GM11168 (cell line): ENCODE measurements around the gene LYST.
"Not testable (repeated sequence)": the region's sequence is repeated elsewhere in the genome, so short reads cannot be mapped to it uniquely, and the experiment has no call there.

ENCODE experiments used
- in situ Hi-C: fragments of 300-500 bp; cut with MboI; formaldehyde crosslinking; loops from one replicate; pipeline ENCODE4 v1.12.0; 2022; ENCODE audit warnings: low sequenced_read_pairs; ENCODE audit not compliant: unreplicated experiment

LYST gene

GRCh38 chr1:235644693-235645305 is 221.9 kb downstream of the LYST start:
- in situ Hi-C loops, result no loop called here

DNA sequence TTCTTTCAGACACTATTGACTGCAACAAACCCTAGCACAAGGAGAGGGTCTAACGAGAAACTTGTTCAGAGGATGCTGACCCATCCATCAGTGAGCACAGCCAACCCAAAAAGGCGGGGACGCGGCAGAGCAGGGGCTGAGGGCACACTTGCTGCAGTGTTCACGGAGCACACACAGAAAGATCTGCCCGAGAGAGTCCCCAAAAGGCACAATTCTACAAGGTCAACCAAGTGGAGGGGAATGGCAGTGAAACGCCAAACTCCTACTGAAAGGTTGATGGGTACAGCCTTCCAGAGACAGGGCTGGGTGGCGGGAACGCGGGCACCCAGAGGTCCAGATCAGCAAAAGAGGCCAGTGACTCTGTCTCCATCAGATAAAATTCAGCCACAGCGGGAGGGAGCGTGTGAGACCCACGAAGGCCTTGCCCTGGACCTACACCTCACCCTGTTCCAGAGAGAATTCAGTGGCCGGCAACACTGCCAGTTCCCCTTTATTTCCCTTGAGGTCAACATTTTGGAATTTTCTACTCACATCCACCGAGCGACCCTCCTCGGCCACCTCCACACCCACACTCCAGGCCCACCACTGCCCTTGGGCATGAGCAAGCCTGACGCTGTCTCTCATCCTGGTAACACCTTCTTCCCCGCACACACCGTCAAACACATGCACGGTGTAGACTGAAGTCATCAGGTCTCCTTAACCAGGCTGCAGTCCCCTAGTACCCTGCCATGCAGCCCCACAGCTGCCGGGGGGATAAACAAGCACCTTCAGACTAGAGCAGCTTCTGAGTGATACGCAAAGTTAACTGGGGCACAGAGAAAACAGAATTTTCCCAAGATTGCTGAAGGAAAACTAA is 222.6 kb downstream of the LYST start:
- in situ Hi-C loops, result no loop called here

- in situ Hi-C loops, result no loop called here
Measured at GRCh38 chr1:235642943-235643371, 223.7 kb downstream of the LYST start.

DNA sequence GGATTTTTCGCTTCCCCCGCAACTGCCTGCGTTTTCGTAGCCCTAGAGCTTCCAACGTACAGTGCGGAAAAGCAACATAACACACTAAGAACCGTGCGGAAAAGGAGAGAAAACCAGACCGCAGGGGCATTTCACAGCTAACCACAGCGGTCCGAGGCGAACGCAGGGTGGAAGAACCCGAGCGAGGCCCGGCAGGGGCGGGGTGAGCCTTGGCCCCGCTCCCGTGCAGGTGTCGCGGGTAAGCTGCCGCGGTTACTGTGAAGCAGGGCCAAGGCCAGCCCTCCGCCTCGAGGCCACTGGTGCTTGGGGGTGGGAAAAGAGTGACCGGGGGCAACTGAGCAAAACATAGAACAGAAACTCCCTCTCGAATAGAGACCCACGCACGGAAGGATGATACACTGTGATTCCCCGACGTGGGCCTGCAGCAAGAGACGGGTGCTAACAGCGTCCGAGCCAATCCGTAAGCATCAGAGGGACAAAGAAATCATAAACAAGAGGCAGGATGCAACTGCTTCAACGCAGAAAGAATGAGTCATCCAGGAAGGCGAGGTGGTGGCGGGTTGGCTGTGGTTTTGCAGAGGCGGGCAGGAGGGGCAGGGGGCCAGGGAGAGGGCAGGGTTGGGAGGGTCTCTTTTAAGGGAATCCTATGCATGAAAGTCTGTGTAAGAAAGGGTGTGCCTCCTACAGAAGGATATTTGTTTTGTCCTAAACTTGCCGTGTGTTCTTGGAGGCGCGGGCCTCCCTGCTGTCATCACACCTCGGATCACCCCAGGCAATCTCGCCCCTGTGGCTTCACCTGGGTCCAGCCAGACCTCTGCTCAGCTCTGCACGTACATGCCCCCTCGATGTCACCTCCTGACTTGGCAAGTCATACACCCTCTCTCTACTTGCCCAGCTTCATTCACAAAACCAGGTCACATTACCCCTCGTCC is 224.4 kb downstream of the LYST start:
- in situ Hi-C loops, result no loop called here

DNA sequence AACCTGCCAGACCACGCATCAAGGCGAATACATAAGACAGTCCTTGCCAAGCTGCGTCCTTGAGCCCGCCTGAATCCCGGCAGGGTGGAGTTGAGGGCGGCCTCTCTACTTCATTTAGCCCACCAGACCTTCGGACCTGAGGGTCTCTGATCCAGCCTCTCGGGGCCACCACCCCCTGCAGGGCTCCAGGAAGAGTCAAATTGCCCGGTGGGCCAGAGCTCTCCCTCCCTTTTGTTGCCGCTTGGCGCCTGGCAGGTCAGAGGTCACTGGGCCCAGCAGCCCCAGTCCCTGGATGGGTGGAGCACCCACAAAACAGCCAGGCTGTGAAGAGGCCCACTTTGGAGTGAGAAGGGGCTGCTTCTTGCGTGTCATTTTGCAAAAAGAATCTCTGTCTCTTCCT is 226.1 kb downstream of the LYST start:
- in situ Hi-C loops, result no loop called here

DNA sequence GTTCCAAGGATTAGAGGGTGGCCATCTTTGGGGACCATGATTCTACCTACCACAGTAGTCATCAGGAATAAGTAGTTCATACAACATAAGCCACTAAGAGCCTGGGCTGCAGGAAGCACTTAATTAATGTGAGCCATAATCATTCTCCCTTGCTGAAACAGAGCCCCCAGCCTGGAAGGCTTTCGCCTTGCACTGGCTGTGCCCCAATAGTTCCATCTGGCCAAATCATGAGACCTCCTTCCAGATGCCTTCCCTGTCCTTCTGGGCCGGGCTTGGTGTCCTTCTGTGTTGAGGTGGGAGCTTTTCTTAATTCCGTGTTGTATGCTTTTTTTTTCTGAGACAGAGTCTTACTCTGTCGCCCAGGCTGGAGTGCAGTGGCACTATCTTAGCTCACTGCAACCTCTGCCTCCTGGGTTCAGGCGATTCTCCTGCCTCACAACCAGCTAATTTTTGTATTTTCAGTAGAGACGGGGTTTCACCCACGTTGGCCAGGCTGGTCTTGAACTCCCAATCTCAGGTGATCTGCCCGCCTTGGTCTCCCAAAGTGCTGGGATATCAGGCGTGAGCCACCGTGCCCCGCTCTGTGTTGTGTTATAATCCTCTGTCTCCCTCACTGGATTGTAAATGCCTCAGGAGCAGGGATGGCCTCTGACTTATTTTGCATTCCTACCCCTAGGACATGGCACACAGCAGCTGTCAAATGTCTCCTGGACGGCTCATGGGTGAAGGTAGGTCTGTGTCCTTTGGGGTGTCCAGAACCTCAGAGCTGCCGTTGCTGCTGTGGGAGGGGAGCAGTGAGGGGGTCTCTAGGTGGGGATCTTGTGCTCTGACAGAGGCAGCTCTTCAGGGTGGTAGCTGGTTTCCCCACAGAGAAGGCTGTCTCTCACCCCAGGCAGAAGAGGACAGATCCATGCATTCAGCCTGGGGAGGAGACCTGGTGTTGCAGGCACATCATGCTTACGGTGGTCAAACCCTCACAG is 227.2 kb downstream of the LYST start:
- in situ Hi-C loops, result no loop called here

DNA sequence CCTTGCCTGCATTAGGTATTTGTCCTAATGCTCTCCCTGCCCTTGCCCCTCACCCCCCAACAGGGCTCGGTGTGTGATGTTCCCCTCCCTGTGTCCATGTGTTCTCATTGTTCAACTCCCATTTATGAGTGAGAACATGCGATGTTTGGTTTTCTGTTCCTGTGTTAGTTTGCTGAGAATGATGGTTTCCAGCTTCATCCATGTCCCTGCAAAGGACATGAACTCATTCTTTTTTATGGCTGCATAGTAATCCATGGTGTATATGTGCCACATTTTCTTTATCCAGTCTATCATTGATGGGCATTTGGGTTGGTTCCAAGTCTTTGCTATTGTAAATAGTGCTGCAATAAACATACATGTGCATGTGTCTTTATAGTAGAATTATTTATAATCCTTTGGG is 228.1 kb downstream of the LYST start:
- in situ Hi-C loops, result not testable (repeated sequence)

DNA sequence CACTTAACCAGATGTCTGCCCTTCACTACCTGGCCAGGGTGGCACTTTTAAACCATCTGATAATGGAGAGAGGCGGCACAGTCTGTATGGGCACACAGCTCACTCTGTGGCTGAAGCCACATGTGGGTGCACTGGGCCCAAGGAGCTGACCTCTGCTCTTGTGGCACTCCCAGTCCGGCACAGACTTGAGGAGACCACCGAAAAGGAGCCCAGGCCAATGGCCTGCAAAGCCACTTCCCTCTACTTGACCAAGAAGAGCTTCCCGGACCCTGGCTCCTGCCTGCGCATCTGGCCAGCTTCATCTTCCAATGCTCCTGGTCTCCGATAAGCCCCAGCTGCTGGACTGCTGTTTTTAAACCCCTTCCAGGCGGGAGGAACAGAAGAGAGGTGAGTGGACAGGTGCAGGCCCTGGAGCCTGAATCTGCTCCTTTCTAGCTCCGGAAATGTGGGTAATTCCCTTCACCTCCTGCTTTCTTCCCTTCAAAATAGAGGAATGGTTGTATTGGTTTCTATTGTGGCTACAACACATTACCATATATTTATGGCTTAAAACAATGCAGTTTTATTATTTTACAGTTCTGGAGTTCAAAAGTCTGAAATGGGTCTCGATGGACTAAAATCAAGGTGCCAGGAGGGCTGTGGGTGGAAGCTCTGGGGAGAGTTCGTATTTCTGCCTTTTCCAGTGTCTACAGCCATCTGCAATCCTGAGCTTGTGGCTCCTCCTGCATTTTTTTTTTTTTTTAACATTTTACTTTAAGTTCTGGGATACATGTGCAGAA is 228.8 kb downstream of the LYST start:
- in situ Hi-C loops, result no loop called here

GRCh38 chr1:235635938-235636662 is 230.6 kb downstream of the LYST start:
- in situ Hi-C loops, result no loop called here

DNA sequence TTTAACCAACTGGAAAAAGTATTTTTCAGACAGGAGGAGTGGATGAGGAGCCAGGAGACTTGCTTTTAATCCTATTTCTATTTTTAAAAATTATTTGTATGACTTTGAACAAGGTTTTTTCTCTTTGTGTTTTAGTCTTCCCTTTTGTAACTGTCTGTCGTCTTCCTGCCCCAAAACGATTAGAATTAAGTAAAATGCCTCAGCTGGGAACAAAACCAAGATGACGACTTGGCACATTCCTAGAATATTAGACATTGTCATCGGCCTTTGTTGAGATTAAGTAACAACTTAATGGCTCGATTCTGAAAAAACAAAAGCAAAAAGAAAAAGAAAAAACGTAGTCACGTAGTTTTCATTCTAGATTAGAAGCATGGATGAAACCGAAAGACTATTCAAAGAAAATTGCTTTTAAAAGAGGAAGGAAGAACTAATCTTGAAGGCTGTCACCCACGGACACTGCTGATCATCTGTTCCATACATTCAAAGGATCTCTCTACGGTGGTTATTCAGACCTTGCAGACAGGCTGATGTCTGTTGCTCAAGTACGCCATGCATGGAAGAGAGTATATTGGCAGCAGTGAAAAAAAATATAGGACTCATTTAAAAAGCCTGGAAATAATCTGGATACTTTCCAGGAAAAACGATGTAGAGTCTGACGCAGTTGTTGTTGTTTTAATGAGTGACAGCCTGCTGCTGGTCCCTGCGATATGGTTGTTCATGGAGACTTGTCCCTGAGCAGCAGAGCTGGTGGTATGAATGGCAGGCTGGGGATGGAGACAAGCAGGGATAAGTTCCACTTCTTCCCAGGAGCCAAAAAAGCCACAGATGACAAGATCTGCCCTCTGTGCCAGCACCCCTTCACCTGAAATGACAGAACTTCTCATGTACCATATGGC is 234.0 kb downstream of the LYST start:
- in situ Hi-C loops, result no loop called here

DNA sequence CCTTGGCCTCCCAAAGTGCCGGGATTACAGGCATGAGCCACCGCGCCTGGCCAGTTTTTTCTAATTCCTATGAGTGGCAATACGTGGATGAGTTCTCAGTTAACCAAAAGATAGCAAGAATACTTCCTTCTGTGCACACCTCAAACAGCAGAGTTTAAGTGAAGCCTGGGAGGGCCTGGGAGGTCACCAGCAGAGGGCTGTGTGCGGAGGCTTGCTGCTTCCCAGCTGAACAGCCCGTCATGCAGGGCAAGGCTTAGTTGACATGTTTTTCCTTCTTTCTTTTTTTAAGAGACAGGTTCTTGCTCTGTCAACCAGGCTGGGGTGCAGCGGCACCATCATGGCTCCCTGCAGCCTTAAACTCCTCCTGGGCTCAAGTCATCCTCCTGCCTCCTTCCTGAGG is 234.9 kb downstream of the LYST start:
- in situ Hi-C loops, result no loop called here

- in situ Hi-C loops, result no loop called here
Measured at GRCh38 chr1:235628316-235629005, 238.2 kb downstream of the LYST start.

GRCh38 chr1:235625831-235626230 is 240.9 kb downstream of the LYST start:
- in situ Hi-C loops, result no loop called here

DNA sequence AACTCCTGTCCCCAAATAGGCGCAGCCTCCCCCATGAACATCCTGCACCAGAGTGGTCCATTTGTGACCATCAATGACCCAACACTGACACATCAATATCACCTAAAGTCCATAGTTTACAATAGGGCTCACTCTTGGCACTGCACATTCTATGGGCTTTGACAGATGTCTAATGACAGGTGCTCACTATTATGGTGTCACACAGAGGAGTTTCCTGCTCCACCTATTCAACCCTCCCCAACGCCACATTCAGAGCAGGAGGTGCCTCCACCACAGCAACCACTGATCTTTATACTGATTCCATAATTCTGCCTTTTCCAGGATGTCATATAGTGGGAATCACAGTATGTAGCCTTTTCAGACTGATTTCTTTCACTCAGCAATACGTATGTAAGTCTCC is 241.4 kb downstream of the LYST start:
- in situ Hi-C loops, result no loop called here

DNA sequence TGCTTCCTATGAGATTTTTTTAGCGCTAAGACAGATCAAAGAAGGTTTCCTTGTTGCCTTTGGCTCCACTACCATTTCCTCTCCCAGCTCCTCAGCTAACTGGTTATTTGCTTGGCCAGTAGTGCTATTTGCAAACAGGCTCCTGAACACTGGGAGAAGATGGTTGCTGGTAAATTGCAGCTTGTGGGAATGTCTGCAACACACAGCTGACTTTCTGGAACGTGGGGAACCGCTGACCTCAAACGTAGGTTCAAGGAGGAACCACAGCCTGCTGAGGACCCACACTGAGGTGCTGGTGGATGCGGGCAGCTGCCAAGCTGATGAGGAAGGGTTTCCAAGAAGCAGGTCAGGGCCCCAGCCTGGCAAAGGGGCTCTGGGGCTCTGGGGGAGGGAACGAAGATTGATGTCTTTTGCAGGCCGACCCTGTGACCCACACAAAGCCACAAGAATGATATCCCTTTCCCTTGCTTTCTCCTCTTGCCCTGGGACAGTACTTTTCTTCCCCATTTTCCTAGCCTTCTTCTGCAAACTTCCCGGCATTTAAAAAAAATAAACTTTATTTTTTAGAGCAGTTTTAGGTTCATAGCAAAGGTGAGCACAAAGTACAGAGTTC is 241.9 kb downstream of the LYST start:
- in situ Hi-C loops, result no loop called here
